NCI-H2227 treated with DMSO at 0.1 percent for 48 hours (cell line): ENCODE data around the gene ITGA8.
"Not testable (repeated sequence)": the region's sequence is repeated elsewhere in the genome, so short reads cannot be mapped to it uniquely, and the experiment has no call there.

ENCODE experiments used
- DNase-seq: peaks from one replicate; lab custom pipeline; 2025; lab: John Stamatoyannopoulos, UW

Gene ITGA8

DNA sequence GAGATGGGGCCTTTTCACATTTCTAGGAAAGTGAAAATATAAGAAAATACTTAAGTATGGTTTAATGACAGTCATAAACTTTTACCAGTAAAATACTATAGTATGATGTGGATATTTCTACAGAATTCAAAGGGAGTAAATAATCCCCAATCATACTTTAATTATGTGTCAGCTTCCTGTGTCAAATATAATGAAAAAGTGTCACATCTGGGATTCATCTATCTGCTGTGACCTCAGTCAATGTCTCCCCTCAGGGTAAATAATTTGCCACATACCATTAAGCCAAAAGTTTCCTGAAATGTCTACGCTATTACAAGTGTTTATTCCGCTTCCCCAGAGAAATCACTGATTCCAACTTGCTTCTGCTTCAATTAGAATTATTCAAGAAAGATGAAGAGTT, 110.5 kb downstream of the ITGA8 start:
- DNase-seq: no peak

DNA sequence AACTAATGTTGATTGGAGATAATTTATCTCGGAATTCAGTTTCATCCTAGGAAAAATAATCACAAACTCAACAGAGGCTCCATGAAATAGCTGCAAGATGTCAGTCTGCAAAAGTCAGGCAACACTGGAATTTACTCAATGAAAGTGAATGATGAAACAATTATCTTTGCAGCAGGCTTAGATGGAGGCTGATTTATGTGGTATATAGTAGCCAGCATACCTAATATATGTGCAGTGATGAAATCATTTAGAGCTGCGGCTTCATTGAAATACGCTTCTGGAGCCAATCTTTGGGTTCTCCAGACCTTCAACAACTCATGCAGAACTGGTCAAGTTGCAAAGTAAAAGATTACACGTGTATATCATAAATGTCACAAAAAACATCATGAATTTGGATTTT, 113.3 kb downstream of the ITGA8 start:
- no peak for DNase-seq

DNA sequence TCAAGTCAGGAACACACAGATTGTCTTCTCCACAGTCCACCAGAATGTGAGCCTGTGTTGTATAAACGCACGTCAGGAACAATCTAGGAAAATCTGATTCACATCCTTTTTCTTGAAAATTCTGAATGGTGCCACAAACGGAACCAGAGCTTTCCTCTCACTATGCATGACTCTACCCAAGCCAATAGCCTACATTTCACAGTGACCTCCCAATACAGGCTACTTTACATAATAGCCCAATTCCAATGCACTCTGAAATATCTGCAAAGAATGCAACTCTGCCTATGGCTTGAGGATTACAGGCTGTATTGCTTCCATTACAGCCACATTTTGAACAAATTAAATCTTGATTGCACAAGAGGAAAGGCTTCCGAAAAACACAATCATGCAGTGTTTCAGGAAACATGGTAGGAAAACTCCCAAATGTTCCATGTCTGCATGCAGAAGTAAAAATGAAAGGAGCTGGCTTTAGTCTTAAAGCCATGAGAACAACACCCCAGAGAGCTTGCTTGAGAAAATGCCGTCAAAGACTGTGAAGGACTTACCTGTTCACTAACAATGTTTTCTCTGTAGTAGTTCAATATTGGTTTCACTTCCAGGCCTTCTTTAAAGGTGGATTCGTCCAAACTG, 113.9 kb downstream of the ITGA8 start:
- no peak for DNase-seq

DNA sequence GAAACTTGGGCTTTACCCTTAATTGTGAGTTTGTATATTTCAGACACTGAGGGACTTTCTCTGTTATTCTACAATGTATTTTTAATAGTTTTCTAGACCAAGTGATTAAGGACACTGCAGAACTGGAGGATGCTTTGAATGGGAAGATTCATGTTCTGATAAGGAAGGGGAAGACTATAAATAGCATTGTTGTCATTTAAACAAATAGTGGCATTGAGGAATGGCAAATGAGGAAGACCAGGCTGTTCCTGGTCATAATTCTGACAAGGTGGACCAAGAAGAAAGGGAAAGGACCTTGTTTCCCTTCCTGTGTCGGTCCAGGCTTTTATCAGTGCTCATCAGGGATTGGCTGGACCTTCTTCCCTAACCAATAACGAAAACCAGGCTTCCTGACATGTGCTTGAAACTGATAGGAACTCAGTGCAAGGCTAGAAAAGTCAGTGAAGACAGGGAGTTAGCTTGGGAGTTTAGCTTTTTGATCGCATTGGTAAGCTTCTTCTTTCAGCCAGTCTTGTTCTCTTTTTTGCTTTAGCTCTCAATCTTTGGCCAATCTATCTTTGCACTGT, 116.2 kb downstream of the ITGA8 start:
- no peak for DNase-seq

DNA sequence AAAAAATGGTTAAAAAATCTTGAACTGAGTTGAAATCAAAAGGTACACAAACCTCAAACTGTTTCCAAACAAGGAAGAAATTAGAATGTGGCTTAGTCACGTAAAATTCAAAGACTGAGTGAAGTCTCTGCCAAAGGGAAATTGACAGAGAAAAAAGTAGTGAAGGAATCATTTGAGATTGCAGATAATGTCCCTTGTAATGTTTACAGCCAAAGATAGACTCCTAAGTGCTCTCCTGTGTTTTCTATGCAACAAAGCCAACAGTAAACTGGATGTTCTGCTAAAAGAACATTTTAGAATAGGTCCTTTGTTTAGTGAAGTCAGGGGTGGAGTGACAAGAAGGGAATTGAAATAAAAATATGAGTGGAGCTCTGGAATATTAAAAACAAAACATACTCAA, 117.9 kb downstream of the ITGA8 start:
- no peak for DNase-seq

DNA sequence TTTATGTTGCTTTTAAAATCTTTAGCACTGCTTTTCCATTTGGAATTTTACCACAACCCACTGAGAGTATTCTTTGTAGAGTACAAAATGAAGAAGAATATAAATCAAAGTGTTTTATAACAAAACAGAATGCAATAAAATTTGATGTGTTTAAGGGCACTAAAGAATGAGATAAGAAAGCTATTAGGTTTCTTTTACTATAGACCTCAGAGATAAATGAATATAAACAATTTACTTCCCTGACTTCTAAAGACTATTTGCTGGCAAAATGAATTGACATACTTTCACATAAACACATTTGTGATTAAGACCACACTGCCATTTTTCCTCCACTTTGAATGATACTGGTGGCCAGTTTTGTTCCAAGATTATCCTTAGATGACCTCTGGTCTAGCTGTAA, 124.5 kb downstream of the ITGA8 start:
- DNase-seq: no peak

DNA sequence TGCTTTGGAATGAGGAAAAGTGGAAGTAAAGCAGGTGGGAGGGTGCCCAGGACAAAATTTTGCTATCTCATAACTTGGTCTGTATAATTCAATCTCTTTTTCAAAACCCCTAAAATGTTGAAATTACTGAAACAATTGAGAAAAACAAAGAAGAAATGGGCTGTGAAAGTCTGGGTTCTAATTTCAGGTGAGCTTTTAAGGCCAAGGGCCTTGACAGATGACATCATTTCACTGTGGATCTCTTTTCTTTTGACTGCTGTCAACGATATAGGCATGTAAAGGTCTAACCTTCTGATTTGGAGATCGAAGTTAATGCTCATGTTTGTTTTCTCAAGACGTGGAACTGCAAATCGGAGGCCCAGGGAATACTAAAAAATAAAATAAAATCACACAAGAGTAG, 127.8 kb downstream of the ITGA8 start:
- no peak for DNase-seq

DNA sequence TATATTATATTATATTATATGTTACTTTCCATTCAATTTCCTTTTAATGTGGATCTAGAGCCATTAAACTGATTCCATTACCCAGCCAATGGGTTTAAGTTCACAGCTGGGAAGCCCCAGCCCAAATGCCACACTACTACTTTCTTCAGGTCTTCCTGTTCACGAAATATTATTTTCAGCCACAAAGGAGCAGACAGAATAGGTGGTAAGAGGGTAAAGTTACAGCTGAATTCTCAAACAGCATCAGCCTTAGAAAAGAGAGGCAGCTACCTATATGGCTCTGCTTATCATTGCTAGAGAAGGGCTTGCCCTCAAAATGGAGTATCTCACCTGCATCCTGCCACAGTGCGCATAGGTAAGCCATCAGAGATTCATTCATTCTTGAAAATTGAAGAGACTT, 128.3 kb downstream of the ITGA8 start:
- no peak for DNase-seq

DNA sequence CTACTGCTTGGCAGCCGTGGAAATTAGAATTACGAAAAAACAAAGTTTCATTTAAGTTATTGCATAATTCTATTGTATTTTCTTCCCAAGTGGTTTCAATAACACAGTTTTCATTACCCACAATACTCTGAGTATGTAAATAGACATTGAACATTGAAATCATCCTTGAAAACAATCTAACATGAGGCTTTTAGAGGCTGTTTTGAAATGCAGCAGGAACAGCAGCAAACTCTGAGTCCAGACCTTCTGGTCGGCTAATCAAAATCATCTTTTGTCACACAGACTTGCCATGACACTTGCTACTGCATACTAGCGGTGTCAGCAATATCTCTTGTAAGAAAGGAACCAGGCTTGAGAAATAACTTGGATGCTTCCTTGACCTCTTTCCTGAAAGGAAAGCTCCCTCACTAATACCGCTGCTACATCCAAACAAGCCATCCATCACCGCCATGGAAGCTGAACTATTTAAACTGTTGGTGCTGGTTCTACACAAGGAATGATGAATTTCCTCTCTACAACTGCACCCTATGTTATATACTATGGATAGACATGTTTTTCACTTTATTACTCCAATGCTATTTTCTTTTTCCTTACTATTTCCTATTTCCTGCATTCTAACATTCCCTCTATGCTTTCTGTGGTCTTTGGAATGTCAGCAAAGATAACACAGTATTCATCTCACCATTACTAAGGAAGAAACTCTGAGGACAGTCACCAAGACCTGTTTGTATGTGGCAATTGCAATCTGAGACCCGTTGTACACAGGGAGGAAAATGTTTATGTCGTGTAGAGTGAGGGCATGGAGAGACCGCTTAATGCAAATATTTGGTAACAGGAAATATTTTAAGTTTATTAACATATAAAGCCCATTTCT, 130.8 kb downstream of the ITGA8 start:
- DNase-seq: no peak

DNA sequence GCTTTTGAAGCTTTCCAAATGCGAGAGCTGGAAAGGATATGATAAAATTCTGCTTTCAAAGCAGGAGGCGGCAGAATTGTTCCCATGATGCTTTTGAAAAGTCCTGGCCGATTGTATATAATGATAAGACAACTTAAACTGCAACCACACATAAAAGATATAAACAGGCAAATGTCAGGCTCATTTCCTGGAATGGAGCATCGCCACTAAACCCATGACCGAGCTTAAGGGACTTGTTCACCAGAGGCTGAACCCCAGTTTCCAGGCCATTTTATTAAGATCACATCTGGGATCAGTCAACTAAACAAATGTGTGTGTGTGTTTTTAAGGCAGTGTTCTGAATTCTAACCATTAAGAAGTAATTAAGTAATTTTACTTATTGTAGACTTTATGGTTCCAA, 131.6 kb downstream of the ITGA8 start:
- DNase-seq: no peak

DNA sequence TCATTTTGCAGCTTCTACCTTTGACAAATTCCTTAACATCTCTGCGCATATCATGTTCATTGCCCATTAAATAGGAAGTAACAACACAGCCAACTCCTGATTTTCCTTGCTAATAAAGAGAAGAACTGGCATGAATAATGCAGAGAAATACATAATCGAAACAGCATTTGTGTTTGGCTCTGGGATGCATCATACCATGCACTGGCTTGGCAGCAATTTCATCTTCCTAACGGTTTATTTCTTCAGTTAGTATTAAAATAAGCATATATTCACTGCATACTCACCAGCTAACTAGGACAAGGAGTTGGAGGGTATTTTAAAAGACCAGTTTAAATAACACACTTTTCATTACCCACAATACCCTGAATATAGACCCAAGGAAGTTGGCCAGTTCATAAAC, 132.5 kb downstream of the ITGA8 start:
- no peak for DNase-seq

DNA sequence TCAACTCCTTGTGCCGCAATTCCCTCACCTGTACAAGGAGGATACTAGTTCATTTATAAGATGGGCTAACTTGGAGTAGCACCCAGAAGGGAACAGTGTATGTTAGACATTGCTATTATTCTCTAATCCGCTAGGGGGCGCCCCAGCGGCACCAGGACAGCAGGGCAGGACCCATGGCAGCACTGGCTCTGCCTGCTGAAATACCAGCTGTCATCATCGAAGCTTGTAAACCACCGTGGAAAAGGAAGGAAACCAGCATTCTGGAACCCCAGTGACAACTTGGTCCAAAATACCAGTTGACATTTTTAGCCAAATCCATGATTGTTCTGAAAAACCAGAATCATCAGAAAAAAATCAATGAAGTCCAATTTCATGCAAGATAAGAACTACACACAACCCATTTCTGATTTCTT, 134.4 kb downstream of the ITGA8 start:
- DNase-seq: peak; percentile 1

DNA sequence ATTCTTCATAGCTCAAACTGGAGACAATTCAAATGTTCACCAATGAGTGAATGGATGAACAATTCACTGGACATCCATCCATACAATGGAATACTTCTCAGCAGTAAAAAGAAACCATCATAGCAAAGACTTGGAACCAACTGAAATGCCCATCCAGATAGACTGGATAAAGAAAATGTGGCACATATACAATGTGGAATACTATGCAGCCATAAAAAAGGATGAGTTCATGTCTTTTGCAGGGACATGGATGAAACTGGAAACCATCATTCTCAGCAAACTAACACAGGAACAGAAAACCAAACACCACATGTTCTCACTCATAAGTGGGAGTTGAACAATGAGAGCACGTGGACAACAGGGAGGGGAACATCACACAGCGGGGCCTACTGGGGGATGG, 136.8 kb downstream of the ITGA8 start:
- not testable (repeated sequence) for DNase-seq

DNA sequence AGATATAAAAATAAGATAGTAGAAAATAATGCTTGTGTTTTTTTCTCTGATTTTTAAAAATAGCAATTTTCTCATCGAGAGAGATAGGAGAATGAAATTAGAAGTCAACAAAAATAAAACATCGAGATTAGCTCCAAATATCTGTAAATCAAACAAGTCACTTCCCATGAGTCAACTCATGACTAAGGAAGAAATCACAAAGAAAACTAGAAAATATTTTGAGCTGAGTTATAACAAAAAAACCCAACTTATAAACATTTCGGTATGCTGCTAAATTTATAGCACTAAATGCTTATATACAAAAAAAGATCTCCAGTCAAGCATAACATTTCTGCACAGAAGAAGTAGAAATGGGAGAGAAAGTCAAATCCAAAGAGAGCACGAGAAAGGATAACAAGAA, 140.1 kb downstream of the ITGA8 start:
- DNase-seq: no peak

DNA sequence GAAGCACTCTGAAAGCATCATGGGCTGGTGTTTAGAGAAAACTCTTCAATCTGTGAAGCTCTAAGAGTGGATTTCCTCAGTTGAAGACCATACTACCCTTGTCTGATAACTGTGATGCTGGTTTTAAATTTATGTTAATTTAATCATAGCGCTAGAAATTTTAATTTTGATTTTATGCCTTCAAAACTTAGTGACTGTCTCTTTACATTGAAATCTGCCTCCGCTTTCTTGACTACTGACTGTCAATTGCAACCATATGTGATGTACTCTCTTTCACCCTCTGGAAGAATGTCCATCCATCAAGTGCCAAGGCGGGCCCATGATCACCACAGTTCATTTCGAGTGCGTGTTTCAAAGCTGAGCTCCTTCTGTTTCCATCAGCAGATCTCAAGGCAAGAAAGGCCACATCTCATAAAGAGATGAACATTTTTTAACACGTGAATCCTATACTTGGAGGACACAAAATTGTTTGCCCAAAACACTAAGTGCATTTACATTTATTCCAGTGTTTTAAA, 147.1 kb downstream of the ITGA8 start:
- no peak for DNase-seq

DNA sequence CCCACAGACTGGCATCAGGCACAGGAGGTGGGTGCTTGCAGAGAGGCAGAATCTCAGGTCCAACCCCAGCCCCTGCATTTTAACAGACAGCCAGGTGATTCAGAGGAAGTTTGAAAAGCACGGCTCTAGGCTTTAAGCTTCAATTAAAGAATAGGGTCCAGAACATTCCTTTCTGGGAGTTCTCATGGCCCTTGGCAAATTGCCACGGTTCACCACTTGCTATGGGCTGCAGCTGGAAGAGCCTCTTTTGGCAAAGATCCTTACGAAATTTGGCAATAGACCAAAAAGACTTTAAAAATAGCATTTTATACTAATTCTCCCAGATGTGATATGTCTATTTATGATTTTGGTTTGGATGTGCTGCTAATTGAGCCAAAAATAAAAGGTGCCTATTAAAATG, 148.1 kb downstream of the ITGA8 start:
- DNase-seq: no peak

DNA sequence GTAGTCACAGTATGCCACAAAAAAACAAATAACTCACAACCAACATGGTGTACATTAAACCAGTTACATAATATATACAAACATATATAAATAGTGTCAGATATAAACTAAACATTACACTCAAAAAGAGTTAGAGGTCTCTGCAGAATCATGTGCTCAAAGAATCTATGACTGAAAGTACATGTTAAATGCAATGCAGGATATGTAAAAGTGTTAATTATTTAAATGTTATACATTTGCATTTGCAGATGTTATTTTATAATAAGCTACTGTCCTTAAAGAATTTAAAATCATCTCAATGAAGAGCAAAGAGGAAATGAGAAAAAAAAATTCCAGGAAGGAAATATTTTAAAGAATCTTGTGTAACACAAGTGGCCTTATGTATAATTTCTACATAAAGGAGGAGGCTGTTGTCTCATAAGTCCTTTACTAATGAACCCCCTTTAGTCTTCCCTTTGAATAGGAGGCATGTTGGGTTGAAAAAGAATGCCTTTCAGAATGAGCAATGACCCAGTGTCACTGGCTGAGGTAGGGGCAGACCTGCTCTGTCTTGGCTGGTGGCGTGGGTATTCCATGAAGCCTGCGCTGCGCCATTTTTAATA, 148.9 kb downstream of the ITGA8 start:
- DNase-seq: no peak

DNA sequence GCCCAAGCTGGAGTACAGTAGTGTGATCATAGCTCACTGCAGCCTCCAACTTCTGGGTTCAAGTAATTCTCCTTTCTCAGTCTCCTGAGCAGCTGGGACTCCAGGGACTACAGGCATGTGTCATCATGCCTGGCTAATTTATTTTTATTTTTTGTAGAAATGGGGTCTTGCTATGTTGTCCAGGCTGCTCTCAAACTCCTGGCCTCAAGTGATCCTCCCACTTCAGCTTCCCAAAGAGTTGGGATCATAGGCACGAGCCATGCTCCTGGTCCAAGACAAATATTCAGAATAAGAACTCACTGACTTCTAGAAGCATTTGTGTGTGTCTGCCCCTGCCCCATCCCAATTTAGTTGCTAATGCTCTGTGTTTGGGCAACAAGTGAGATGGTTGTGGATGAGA, 151.8 kb downstream of the ITGA8 start:
- DNase-seq: no peak

DNA sequence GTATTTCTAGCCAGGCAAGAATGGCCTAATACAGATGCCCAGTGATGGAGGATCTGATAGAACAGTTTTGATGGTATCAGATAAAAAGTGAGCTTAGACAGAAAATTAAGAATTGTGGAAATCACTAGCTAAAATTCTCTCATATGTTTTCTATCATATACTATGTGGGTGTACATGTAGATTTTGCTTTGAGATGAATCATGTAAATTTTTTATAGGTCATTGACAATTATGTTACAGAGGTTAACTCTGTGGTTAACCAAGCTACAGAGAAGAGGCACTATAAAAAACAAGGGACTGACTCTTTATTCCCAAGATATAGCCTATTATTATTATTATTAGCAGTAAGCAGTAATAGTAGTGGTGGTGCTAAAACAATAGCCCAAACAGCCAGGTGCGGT, 156.5 kb downstream of the ITGA8 start:
- no peak for DNase-seq

DNA sequence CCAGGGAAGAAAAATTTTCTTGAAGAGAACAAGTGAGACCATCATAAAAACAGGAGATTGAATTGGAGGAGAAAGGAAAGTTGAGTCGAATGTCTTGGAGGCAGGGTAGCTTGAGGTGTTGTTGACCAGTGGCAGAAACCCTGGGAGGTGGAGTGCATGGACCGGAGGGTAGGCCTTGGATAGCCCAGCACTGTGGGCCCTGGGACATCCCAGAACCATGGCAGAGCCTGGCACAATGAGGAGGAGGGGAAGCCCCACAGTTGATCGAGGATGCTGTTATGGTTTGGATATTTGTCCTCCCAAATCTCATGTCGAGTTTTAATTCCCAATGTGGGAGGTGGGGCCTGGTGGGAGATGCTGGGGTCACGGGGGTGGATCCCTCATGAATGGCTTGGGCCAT, 157.1 kb downstream of the ITGA8 start:
- no peak for DNase-seq

DNA sequence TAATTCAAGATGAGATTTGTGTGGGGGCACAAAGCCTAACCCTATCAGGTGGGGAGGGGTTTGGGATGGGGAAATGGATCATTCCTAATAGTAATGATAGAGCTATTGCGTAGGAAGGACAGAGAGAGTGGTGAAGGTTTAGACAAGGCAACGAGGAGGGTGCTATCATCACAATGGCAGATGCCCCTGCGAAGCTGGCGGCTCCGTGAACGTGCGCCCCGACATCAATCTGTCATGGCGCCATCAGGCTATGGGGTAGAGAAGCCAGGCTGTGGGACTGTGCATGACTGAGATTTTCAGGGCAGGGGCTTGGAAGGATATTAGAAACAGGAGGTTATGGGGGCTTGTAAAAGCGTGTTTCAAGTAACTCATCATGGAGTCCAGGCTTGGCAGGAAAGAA, 157.6 kb downstream of the ITGA8 start:
- no peak for DNase-seq

DNA sequence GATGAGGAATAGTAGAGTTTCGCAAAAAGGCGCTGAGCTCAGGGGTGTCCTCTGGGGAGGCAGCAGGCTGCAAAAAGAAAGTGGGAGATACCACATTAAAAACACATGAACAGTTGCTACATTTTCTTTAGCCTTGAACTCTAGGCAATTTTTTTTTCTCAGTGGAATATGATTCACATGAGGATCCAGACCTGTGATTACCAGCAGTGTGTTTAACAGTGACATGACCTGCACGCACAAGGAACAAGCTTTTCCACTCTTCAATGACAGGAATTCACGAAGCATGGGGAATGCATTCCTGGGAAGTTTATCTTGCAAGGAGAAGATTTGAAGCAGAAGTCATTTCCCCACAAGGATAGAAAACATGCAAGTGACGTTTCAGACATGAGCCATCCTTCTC, 161.6 kb downstream of the ITGA8 start:
- no peak for DNase-seq

DNA sequence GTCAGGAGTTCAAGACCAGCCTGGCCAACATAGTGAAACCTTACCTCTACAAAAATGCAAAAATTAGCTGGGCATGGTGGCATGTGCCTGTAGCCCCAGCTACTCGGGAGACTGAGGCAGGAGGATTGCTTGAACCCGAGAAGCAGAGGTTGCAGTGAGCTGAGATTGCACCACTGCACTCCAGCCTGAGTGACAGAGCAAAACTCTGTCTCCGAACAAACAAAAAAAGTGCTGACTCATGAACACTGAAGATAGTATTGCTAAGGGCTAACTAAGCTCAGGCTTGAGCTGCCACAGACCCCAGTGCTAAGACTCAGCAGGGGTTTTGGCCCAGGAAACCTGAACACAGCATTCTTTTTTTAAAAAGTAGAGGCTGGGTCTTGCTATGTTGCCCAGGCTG, 162.6 kb downstream of the ITGA8 start:
- DNase-seq: not testable (repeated sequence)
